Choroid plexus epithelial cell (primary cell): ENCODE results near the gene FAM118B.

Experiments
- DNase-seq: peaks from one replicate; pipeline ENCODE4 v3.0.0-alpha.2; 2010; ENCODE audit warnings: low read depth
- H3K4me3 ChIP-seq: 2 replicates; pipeline ENCODE4 v1.5.1; 2011; ENCODE audit warnings: low read depth, mild to moderate bottlenecking, control low read depth, low read length, moderate library complexity
- CTCF ChIP-seq: conservative IDR thresholded peaks from 2 replicates; pipeline ENCODE4 v1.5.1; 2011; ENCODE audit warnings: low read depth, mild to moderate bottlenecking, control low read depth, inconsistent platforms, low read length, moderate library complexity

The FAM118B gene

GRCh38 chr11:126277322-126277721 lies 65.7 kb downstream of the FAM118B start:
- H3K4me3 ChIP-seq = no peak overlapping the region
- no peak for DNase-seq
- TF ChIP-seq CTCF = no peak

- H3K4me3 ChIP-seq = no peak overlapping the region
- no peak for DNase-seq
- no peak for TF ChIP-seq CTCF
These were observed 66.2 kb downstream of the FAM118B start for GRCh38 chr11:126277780-126278179.

- no peak for TF ChIP-seq CTCF
- no peak for DNase-seq
- no peak overlapping the region for H3K4me3 ChIP-seq
These were observed 67.6 kb downstream of the FAM118B start for GRCh38 chr11:126279191-126279590.

- no peak for DNase-seq
- TF ChIP-seq CTCF = no peak
- H3K4me3 ChIP-seq = no peak overlapping the region
These were observed 69.0 kb downstream of the FAM118B start for GRCh38 chr11:126280595-126280994.

GRCh38 chr11:126281245-126281644 lies 69.7 kb downstream of the FAM118B start:
- DNase-seq = no peak
- no peak for TF ChIP-seq CTCF
- no peak overlapping the region for H3K4me3 ChIP-seq

GRCh38 chr11:126281666-126282175 lies 70.1 kb downstream of the FAM118B start:
- no peak overlapping the region for H3K4me3 ChIP-seq
- no peak for DNase-seq
- no peak for TF ChIP-seq CTCF

GRCh38 chr11:126282361-126282735 lies 70.8 kb downstream of the FAM118B start:
- H3K4me3 ChIP-seq = peak overlapping the region; percentile 76
- peak; percentile 66 for DNase-seq
- no peak for TF ChIP-seq CTCF
